Caco-2 (cell line): ENCODE results near the gene FGF7. TPM values are rescaled to one million over a fixed set of nuclear protein-coding genes. Genes with fewer than 3 reads are reported as not detected.

Source experiments
- BruUV-seq: library from RNA; stranded (reverse); fragments of 400-500 nt; replicated peaks from 2 replicates; lab custom pipeline; 2021; lab: Mats Ljungman, UMichigan
- CTCF ChIA-PET: fragments of 300-600 bp; sonication (Branson Sonifier 250); formaldehyde crosslinking; loops from one replicate; lab custom pipeline; 2022; ENCODE audit warnings: antibody characterized with exemption; lab: Charles Lee
- POLR2A ChIA-PET: fragments of 300-600 bp; sonication (Branson Sonifier 250); formaldehyde crosslinking; loops from one replicate; lab custom pipeline; 2022; ENCODE audit warnings: antibody characterized with exemption; lab: Charles Lee
- DNase-seq, 2 experiments: peaks; one replicate each; pipeline versions ENCODE4 v3.0.0 to v3.0.0-alpha.2; 2020 to 2022
- H3K27me3 ChIP-seq: replicated peaks from 2 replicates; pipeline ENCODE4 v1.6.0; 2011; ENCODE audit warnings: low read length; ENCODE audit not compliant: control insufficient read depth, insufficient read depth
- H3K36me3 ChIP-seq: 2 replicates; pipeline ENCODE4 v1.5.1; 2011; ENCODE audit warnings: low read length; ENCODE audit not compliant: control insufficient read depth, insufficient read depth
- H3K4me1 ChIP-seq: fragments of 250-450 bp; sonication (Bioruptor Pico); 2 replicates; pipeline ENCODE4 v1.5.1; 2020; ENCODE audit warnings: mild to moderate bottlenecking
- H3K4me3 ChIP-seq: 2 replicates; pipeline ENCODE4 v1.5.1; 2011; ENCODE audit warnings: low read depth, mild to moderate bottlenecking, control low read depth, low read length
- H3K9me3 ChIP-seq: fragments of 250-450 bp; sonication (Bioruptor Pico); 2 replicates; pipeline ENCODE4 v1.5.1; 2020; ENCODE audit warnings: mild to moderate bottlenecking, moderate library complexity
- H3K27ac Mint-ChIP-seq: one replicate; pipeline ENCODE4 v1.8.0; 2022; ENCODE audit warnings: mixed read lengths; ENCODE audit not compliant: unreplicated experiment
- H3K27me3 Mint-ChIP-seq: one replicate; pipeline ENCODE4 v1.8.0; 2022; ENCODE audit warnings: mixed read lengths; ENCODE audit not compliant: insufficient read depth, unreplicated experiment
- H3K36me3 Mint-ChIP-seq: one replicate; pipeline ENCODE4 v1.8.0; 2022; ENCODE audit warnings: mild to moderate bottlenecking, mixed read lengths; ENCODE audit not compliant: insufficient read depth, unreplicated experiment
- H3K4me1 Mint-ChIP-seq: one replicate; pipeline ENCODE4 v1.8.0; 2022; ENCODE audit warnings: low read depth, mixed read lengths; ENCODE audit not compliant: unreplicated experiment
- H3K4me3 Mint-ChIP-seq: one replicate; pipeline ENCODE4 v1.8.0; 2022; ENCODE audit warnings: mild to moderate bottlenecking, moderate library complexity, mixed read lengths; ENCODE audit not compliant: unreplicated experiment
- H3K9me3 Mint-ChIP-seq: one replicate; pipeline ENCODE4 v1.8.0; 2022; ENCODE audit warnings: mixed read lengths; ENCODE audit not compliant: unreplicated experiment
- CTCF ChIP-seq, 2 experiments: fragments of 200-600 bp in 1 of 2; IDR thresholded peaks; 1 replicate in 1 of 2; 2 replicates in 1 of 2; pipeline versions ENCODE4 v1.5.1 to v1.8.0; 2011 to 2022; ENCODE audit warnings: antibody characterized with exemption in 1 of 2, control low read depth in 1 of 2, inconsistent platforms in 1 of 2, low read depth in 1 of 2, low read length in 1 of 2, mild to moderate bottlenecking in 1 of 2, moderate library complexity in 1 of 2; ENCODE audit not compliant: insufficient read depth in 1 of 2, severe bottlenecking in 1 of 2, unreplicated experiment in 1 of 2
- intact Hi-C: fragments of 100-400 bp; cut with micrococcal nuclease; formaldehyde crosslinking; loops from one replicate; pipeline ENCODE4 v1.10.0; 2022; ENCODE audit not compliant: unreplicated experiment
- total RNA-seq: library from RNA; stranded (reverse); gene quantifications from 2 replicates; pipeline ENCODE4 v1.2.3, GENCODE V29; 2022

FGF7 gene
- total RNA-seq, 1 experiment from 2014 or later: 0.18 TPM

GRCh38 chr15:49427372-49427771 is 4.3 kb downstream of the FGF7 start:
- Mint-ChIP-seq H3K27me3 (no peaks in the 10 kb centered on the region), H3K4me3 (no peak overlapping the region), H3K36me3 (no peaks in the 10 kb centered on the region), H3K4me1 (no peaks in the 10 kb centered on the region), H3K9me3 (no peaks in the 10 kb centered on the region), H3K27ac (no peak overlapping the region)
- DNase-seq: no peak
- no peaks in the 10 kb centered on the region for H3K27me3 ChIP-seq
- BruUV-seq: no TSS peak
- intact Hi-C loops: no loop called here
- no peak for TF ChIP-seq CTCF (IDR thresholded peaks at IDR 0.05; ENCODE audit: insufficient read depth in 1 of 2, low read depth in 1 of 2, low read length in 1 of 2, severe bottlenecking in 1 of 2, unreplicated experiment in 1 of 2)
- ChIA-PET POLR2A (no interaction called here), CTCF (no interaction called here)
- no peaks in the 10 kb centered on the region for H3K4me1 ChIP-seq
- no peaks in the 10 kb centered on the region for H3K36me3 ChIP-seq
- H3K9me3 ChIP-seq: no peaks in the 10 kb centered on the region
- no peak overlapping the region for H3K4me3 ChIP-seq

DNA sequence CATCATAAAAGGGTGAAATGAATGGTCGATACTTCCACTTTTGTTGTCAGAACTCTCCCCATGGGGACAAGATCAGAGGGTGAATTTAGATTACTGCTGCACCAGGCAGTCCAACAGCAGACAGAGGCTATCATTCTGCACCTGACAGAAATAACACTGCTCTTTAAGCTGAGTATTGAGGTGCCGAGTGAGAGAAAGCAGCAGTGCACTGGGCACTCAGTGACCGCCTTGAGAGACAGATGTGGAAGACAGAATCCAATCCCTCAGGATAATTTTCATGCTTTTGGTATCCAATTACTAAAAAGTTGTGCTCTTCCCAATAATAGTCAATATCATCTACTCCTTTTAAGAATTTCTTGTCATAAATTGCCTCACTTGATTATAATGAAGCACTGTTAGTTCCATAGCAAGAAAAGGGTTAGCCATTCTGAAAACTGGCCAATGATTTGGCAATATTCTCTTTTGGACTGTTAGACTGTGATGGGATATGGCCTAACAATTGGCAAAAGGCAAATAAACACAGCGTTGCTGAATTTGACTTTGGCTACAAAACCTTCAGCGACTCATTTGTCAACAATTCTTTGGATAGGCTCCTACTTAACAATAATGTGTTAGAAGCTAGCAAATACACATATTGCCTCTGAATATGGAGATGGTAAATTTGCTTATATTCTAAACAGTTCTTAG is 5.5 kb downstream of the FGF7 start:
- DNase-seq: no peak
- no peaks in the 10 kb centered on the region for H3K27me3 Mint-ChIP-seq
- no TSS peak for BruUV-seq
- H3K4me3 Mint-ChIP-seq: no peak overlapping the region
- Histone ChIP-seq H3K4me3 (no peak overlapping the region), H3K4me1 (no peaks in the 10 kb centered on the region), H3K9me3 (no peaks in the 10 kb centered on the region), H3K36me3 (no peaks in the 10 kb centered on the region), H3K27me3 (no peaks in the 10 kb centered on the region)
- ChIA-PET CTCF (no interaction called here), POLR2A (no interaction called here)
- no peaks in the 10 kb centered on the region for H3K36me3 Mint-ChIP-seq
- no peak overlapping the region for H3K27ac Mint-ChIP-seq
- no peak for TF ChIP-seq CTCF (IDR thresholded peaks at IDR 0.05; ENCODE audit: insufficient read depth in 1 of 2, low read depth in 1 of 2, low read length in 1 of 2, severe bottlenecking in 1 of 2, unreplicated experiment in 1 of 2)
- intact Hi-C loops: no loop called here
- H3K4me1 Mint-ChIP-seq: no peaks in the 10 kb centered on the region
- H3K9me3 Mint-ChIP-seq: no peaks in the 10 kb centered on the region

GRCh38 chr15:49430046-49430445 is 7.0 kb downstream of the FGF7 start:
- Histone ChIP-seq H3K27me3 (no peaks in the 10 kb centered on the region), H3K4me3 (no peak overlapping the region), H3K36me3 (no peaks in the 10 kb centered on the region), H3K9me3 (no peaks in the 10 kb centered on the region), H3K4me1 (peaks cover 2% of the 10 kb centered on the region)
- no peak for DNase-seq
- intact Hi-C loops: no loop called here
- TF ChIP-seq CTCF (IDR thresholded peaks at IDR 0.05; ENCODE audit: insufficient read depth in 1 of 2, low read depth in 1 of 2, low read length in 1 of 2, severe bottlenecking in 1 of 2, unreplicated experiment in 1 of 2): no peak
- ChIA-PET CTCF (no interaction called here), POLR2A (no interaction called here)
- Mint-ChIP-seq H3K4me3 (no peak overlapping the region), H3K36me3 (no peaks in the 10 kb centered on the region), H3K27me3 (no peaks in the 10 kb centered on the region), H3K4me1 (peaks cover 6% of the 10 kb centered on the region), H3K9me3 (no peaks in the 10 kb centered on the region), H3K27ac (no peak overlapping the region)
- no TSS peak for BruUV-seq
